ENCODE data around the gene CCDC82. TPM values are rescaled to one million over a fixed set of nuclear protein-coding genes. Genes with fewer than 3 reads are reported as not detected.

Gene CCDC82
- total RNA-seq, 4 donors from 2014 or later = 17.3 to 28.9 (median 24.7) TPM

DNA sequence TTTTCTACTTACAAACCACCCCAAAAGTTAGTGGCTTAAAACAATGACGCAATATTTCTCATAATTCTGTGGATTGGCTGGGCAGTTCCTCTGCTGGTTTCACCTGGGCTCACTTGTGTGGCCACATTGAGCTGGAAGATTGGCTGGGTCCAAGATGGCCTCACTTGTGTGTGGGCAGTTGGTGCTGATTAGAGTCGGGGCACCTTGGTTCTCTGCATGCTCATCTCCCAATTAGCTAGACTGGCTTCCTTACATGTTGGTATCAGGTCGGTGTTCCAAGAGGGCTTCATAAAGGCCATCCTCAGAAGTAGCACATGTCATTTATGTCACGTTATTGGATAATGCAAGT, 59.2 kb downstream of the CCDC82 start:
- peaks cover 7 to 55% (median 12%) of the 10 kb centered on the region in 3 donors for H3K4me1 ChIP-seq
- no peaks in the 10 kb centered on the region for H3K27me3 ChIP-seq
- ATAC-seq = no peak
- no peaks in the 10 kb centered on the region for H3K36me3 ChIP-seq
- WGBS, 2 donors (ENCODE audit: low coverage in 1 of 2) = 90 to 100% methylated on average over 1 of the region's 4 CpGs
- no peaks in the 10 kb centered on the region for H3K9me3 ChIP-seq
- no peak overlapping the region for H3K4me3 ChIP-seq
- TF ChIP-seq CTCF (IDR thresholded peaks at IDR 0.05) (no peak), POLR2A (IDR thresholded peaks at IDR 0.05) (no peak)
- H3K27ac ChIP-seq = no peak overlapping the region

GRCh38 chr11:96329855-96330510, 59.7 kb downstream of the CCDC82 start:
- H3K4me1 ChIP-seq = peaks cover 9 to 60% (median 15%) of the 10 kb centered on the region in 3 donors
- H3K9me3 ChIP-seq = no peaks in the 10 kb centered on the region
- 93 to 94% methylated on average over 3 of the region's 3 CpGs for WGBS, 2 donors (ENCODE audit: low coverage in 1 of 2)
- no peak overlapping the region for H3K27ac ChIP-seq
- no peak overlapping the region for H3K4me3 ChIP-seq
- H3K27me3 ChIP-seq = no peaks in the 10 kb centered on the region
- no peak for ATAC-seq
- TF ChIP-seq CTCF (IDR thresholded peaks at IDR 0.05) = no peak
- no peak for TF ChIP-seq POLR2A (IDR thresholded peaks at IDR 0.05)
- no peak for TF ChIP-seq EP300 (IDR thresholded peaks at IDR 0.05)
- no peak for TF ChIP-seq POLR2AphosphoS5 (IDR thresholded peaks at IDR 0.05)
- no peaks in the 10 kb centered on the region for H3K36me3 ChIP-seq

DNA sequence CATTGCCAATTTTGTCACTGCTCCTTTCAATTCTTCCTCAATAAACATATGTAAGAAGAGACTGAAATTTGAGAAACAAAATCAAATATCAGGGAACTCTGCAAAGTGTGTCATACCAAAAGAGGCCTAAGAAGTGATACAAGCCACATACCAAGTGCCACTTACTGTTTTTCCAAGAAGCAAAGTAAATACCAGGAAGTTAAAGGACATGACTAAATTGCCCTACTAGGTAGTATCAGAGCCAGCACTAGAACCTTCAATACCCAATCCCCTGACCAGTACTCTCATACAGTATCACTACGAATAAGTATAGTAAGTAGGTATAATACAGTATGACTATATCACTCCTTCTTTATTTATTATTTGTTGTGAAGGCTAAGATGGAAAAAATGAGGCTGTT, 60.3 kb downstream of the CCDC82 start:
- H3K36me3 ChIP-seq = no peaks in the 10 kb centered on the region
- WGBS, 2 donors (ENCODE audit: low coverage in 1 of 2) = 90 to 100% methylated on average over 1 of the region's 1 CpG
- H3K9me3 ChIP-seq = no peaks in the 10 kb centered on the region
- TF ChIP-seq CTCF (IDR thresholded peaks at IDR 0.05) = no peak
- TF ChIP-seq POLR2AphosphoS5 (IDR thresholded peaks at IDR 0.05) = no peak
- TF ChIP-seq POLR2A (IDR thresholded peaks at IDR 0.05) = no peak
- TF ChIP-seq EP300 (IDR thresholded peaks at IDR 0.05) = no peak
- no peaks in the 10 kb centered on the region for H3K27me3 ChIP-seq
- peaks cover 10 to 65% (median 15%) of the 10 kb centered on the region in 3 donors for H3K4me1 ChIP-seq
- H3K27ac ChIP-seq = no peak overlapping the region
- no peak overlapping the region for H3K4me3 ChIP-seq
- ATAC-seq = no peak

DNA sequence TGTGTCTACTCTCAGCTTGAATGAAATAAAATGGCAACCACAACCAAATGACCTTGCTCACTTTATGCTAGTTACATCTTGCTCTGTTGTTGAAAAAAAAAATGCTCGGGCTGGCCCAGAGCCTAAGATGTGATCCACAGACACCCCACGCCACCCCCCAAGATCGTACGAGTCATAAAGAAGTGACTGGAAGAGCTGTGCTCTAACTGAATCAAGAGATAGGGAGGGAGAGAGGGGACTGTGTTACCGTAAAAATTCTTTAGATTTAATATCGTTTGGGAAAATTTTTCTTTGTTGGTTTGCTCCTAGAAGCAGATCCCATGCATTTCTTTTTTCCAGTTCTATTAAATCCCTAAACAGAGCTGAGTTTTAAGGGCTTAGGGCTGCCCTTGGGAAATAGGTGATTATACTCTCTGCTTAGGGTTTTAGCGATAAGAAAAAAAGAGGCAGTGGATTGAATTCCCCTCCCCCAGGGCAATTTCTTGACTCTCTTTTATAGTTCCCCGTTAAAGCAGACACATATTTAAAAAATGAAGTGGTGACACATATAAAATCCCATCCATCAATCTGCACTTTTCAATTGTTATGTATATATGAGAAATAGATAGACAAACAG, 61.2 kb downstream of the CCDC82 start:
- Histone ChIP-seq H3K9me3 (no peaks in the 10 kb centered on the region), H3K4me3 (no peak overlapping the region), H3K4me1 (peaks cover 9 to 65% (median 15%) of the 10 kb centered on the region in 3 donors), H3K27ac (no peak overlapping the region), H3K27me3 (no peaks in the 10 kb centered on the region), H3K36me3 (no peaks in the 10 kb centered on the region)
- TF ChIP-seq POLR2AphosphoS5 (IDR thresholded peaks at IDR 0.05) = no peak
- no peak for TF ChIP-seq POLR2A (IDR thresholded peaks at IDR 0.05)
- TF ChIP-seq EP300 (IDR thresholded peaks at IDR 0.05) = no peak
- no peak for TF ChIP-seq CTCF (IDR thresholded peaks at IDR 0.05)
- no peak for ATAC-seq
- WGBS, 2 donors (ENCODE audit: low coverage in 1 of 2) = 76 to 80% methylated on average over 8 of the region's 8 CpGs

GRCh38 chr11:96326959-96327358, 62.8 kb downstream of the CCDC82 start:
- H3K27ac ChIP-seq = no peak overlapping the region
- TF ChIP-seq CTCF (IDR thresholded peaks at IDR 0.05) = no peak
- TF ChIP-seq POLR2AphosphoS5 (IDR thresholded peaks at IDR 0.05) = no peak
- no peak for TF ChIP-seq EP300 (IDR thresholded peaks at IDR 0.05)
- no peak for TF ChIP-seq POLR2A (IDR thresholded peaks at IDR 0.05)
- H3K4me1 ChIP-seq = peaks cover 7 to 53% (median 7%) of the 10 kb centered on the region in 3 donors
- 89 to 90% methylated on average over 7 of the region's 7 CpGs for WGBS, 2 donors (ENCODE audit: low coverage in 1 of 2)
- H3K9me3 ChIP-seq = no peaks in the 10 kb centered on the region
- no peak for ATAC-seq
- no peak overlapping the region for H3K4me3 ChIP-seq
- H3K27me3 ChIP-seq = no peaks in the 10 kb centered on the region
- no peaks in the 10 kb centered on the region for H3K36me3 ChIP-seq
